ENCODE measurements around the gene LZTS2.

The LZTS2 gene

DNA sequence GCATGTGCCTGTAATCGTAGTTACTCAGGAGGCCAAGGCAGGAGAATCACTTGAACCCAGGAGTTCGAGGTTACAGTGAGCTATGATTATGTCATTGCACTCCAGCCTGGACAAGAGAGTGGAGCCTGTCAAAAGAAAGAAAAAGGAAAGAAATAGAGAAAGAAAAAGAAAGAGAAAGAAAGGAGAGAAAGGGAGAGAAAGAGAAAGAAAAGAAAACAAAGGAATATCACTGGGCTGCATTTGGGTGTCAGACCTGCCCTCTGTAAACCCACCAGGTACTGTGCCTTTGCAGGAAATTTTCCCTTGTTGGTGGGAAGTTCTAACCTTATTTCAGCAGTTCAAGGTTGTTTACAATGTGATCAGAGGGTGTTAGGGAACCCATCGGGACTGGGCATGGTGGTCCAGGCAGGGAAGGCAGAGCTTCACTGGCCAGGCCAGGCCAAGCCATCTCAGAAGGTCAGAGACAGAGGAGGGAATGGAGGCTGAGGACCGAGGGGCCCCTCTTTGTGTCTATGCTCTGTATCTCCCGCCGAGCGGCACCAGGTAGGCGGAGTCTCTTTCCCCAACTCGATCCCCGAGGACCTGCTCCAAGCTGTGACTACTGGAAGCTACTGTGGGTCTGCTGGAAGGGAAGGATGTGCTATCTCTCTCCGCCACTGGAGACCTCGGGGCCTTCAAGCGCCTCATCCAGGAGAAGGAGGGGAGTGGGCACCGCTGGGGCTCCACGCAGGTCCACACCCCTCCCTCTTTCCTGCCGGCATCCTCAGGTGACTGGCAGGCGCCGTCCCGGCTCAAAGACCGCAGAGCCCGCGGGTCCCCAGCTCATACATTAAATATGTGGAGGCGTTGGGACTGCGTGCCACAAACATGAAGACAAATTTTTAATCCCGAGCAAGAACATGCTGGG lies 47.0 kb downstream of the LZTS2 start:
- Histone ChIP-seq H3K27ac (no peak overlapping the region), H3K4me3 (ENCODE audit: low read depth, low read length) (no peak overlapping the region), H3K27me3 (replicated peaks) (peaks cover 28% of the 10 kb centered on the region), H3K36me3 (replicated peaks) (peaks cover 3% of the 10 kb centered on the region)
- no peak for DNase-seq
- TF ChIP-seq, protein P1, sequence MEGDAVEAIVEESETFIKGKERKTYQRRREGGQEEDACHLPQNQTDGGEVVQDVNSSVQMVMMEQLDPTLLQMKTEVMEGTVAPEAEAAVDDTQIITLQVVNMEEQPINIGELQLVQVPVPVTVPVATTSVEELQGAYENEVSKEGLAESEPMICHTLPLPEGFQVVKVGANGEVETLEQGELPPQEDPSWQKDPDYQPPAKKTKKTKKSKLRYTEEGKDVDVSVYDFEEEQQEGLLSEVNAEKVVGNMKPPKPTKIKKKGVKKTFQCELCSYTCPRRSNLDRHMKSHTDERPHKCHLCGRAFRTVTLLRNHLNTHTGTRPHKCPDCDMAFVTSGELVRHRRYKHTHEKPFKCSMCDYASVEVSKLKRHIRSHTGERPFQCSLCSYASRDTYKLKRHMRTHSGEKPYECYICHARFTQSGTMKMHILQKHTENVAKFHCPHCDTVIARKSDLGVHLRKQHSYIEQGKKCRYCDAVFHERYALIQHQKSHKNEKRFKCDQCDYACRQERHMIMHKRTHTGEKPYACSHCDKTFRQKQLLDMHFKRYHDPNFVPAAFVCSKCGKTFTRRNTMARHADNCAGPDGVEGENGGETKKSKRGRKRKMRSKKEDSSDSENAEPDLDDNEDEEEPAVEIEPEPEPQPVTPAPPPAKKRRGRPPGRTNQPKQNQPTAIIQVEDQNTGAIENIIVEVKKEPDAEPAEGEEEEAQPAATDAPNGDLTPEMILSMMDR (IDR thresholded peaks at IDR 0.05; ENCODE audit: low read depth, low read length, missing control alignments): peak; percentile 37
- in situ Hi-C loops (cut with HindIII; ENCODE audit: low pct_ligation_motif_present, low sequenced_read_pairs): no loop called here

DNA sequence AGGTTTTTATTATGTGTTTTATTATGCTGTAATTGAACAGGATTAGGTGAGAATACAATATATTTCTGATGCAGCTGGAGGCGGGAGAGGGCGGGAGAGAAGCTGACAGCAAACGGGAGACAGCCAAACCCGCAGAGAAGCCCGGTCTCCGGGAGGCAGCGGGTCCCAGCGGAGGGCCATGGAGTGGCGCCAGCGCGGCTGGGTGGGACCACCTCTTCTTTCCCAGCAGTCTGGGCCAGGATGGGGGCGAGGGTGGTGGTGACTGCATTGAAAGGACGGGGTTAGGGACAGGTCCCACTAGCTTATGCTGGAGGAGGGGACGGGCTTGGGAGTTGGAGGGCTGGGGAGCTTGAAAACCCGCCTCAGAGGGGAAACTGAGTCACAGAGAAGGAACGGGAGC lies 47.7 kb downstream of the LZTS2 start:
- Histone ChIP-seq H3K27ac (no peak overlapping the region), H3K36me3 (replicated peaks) (no peaks in the 10 kb centered on the region), H3K4me3 (ENCODE audit: low read depth, low read length) (no peak overlapping the region), H3K27me3 (replicated peaks) (peaks cover 28% of the 10 kb centered on the region)
- in situ Hi-C loops (cut with HindIII; ENCODE audit: low pct_ligation_motif_present, low sequenced_read_pairs): no loop called here
- TF ChIP-seq, protein P1 (IDR thresholded peaks at IDR 0.05; ENCODE audit: low read depth, low read length, missing control alignments): no peak
- no peak for DNase-seq

DNA sequence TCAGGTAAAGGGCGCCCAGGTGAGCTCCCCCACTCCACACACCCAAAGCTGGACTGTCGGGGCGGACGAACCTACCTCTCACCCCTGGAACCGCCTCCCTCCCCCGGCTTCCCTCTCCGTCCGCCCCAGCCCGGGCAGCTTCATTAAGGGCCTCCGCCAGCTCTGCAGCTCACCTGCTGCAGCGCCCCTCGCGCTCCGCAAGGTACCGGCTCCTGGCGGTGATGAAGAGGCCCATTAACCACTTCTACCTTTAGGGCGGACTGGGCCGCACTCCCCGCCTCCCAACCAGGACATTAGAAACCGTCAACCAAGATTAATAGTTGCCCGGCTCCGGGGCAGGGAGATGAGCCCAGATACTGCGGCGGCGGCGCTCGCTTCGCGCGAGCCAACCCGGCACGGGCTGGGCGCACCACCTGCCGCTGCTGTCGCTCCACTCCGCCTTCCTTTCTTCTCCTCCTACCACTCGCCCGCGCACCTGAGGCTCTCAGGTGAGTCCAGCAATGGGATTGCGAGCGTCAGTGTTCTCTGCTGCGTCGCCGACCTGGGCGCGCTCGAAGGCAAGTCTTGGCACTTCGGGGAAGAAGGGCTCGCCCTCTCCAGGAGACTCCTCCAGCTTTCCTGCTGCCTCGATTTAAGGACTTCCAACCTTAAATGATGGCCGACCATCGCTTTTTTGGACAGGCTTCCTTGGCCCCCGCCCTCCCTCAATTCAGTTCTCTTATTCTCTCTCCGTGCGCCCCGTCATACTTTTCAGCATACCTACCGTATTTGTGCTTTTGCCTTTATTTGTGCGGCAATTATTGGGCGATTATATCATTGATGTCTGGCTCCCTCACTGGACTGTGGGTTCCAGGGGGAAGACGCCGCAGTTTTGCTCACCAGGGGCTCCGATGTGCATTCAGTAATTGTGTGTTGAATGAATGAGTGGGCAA lies 48.6 kb downstream of the LZTS2 start:
- H3K36me3 ChIP-seq (replicated peaks): no peaks in the 10 kb centered on the region
- TF ChIP-seq, protein P1 (IDR thresholded peaks at IDR 0.05; ENCODE audit: low read depth, low read length, missing control alignments): peak; percentile 30
- DNase-seq: no peak
- H3K4me3 ChIP-seq (ENCODE audit: low read depth, low read length): no peak overlapping the region
- in situ Hi-C loops (cut with HindIII; ENCODE audit: low pct_ligation_motif_present, low sequenced_read_pairs): no loop called here
- no peak overlapping the region for H3K27ac ChIP-seq
- peaks cover 28% of the 10 kb centered on the region for H3K27me3 ChIP-seq (replicated peaks)

DNA sequence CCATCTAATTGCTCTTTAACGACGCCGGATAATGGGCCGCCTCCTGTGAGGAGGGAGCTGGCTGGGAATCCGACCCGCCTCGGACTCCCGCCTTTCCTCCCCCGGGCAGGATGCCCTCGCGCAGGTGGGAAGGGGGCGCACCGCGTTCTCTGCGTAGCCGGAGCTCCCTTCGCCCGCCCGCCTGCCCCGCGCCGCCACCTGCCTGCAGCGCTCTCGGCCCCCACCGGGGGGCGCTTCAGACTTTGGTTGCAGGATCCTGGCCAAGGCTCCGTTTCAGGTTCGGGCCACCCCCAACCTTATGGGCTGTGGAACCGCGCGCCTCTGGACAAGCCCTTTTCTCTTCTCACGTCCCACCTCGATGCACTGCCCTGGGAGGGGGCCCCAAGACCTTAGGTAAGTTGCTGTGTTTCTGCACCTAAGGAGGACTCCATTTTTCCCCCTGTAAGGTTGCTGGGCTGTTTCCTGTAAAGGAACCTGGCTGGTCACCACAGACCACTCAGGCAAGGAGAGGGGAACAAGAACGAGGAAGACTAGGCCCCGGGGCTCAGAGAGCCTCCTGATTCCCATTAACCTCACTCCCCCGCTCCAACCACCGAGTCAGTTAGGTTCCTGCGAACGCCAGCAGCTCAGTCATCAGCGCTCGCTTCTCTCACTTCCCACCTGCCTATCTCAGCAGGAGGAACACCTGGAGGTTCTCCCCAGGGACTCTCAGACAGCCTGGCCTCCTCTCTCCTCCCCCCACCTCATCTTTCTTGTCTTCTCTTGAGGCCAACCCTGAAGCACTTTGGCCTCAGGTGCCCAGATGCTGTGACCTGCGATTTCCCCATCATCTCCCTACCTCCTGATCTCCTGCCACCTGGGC lies 50.8 kb downstream of the LZTS2 start:
- DNase-seq: peak; percentile 33
- Histone ChIP-seq H3K4me3 (ENCODE audit: low read depth, low read length) (no peak overlapping the region), H3K36me3 (replicated peaks) (no peaks in the 10 kb centered on the region), H3K27ac (no peak overlapping the region), H3K27me3 (replicated peaks) (peaks cover 28% of the 10 kb centered on the region)
- in situ Hi-C loops (cut with HindIII; ENCODE audit: low pct_ligation_motif_present, low sequenced_read_pairs): no loop called here
- TF ChIP-seq, protein P1 (IDR thresholded peaks at IDR 0.05; ENCODE audit: low read depth, low read length, missing control alignments): peak; percentile 75

DNA sequence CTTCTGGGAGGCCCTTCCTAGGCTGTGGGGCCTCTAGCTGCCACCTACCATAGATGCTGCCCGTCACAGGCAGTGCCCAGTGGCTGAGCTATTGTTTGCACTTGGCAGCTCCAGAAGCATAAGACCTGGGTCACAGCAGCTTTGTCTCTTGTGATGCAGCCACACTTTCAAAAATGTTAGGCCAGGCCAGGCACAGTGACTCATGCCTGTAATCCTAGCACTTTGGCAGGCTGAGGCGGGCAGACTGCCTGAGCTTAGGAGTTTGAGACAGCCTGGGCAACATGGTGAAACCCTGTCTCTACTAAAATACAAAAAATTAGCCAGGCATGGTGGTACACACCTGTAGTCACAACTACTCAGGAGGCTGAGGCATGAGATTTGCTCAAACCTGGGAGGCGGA lies 52.7 kb downstream of the LZTS2 start:
- TF ChIP-seq, protein P1 (IDR thresholded peaks at IDR 0.05; ENCODE audit: low read depth, low read length, missing control alignments): no peak
- Histone ChIP-seq H3K27ac (no peak overlapping the region), H3K27me3 (replicated peaks) (peaks cover 27% of the 10 kb centered on the region), H3K36me3 (replicated peaks) (no peaks in the 10 kb centered on the region), H3K4me3 (ENCODE audit: low read depth, low read length) (no peak overlapping the region)
- DNase-seq: peak; percentile 68
- in situ Hi-C loops (cut with HindIII; ENCODE audit: low pct_ligation_motif_present, low sequenced_read_pairs): no loop called here
